ENCODE data around the gene TNFSF8. TPM values are rescaled to one million over a fixed set of nuclear protein-coding genes. Genes with fewer than 3 reads are reported as not detected.

TNFSF8 gene
- total and polyA plus RNA-seq, 4 experiments from 2014 or later, result 43.2 to 108 (median 64.5) TPM

DNA sequence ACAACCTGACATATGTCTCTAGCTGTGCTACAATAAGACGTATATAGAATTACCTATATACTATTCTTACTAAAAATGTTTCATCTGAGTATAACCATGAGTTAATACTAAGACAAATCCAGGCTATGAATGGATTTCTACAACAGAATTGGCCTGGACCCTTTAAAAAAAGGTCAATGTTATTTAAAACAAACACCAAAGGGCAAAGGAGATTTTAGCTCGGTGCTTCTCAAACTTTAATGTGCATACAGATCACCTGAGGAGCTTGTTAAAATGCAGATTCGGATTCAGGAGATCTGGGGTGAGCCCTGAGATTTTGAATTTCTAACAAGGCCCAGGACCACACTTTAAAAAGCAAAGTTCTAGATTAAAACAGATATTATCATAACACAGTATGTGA is 6.5 kb downstream of the TNFSF8 start:
- H3K4me3 Mint-ChIP-seq, result peak overlapping the region in 5 of 8 donors; percentile 18 to 39 (median 31)
- POLR2A ChIA-PET (ENCODE audit: partially characterized antibody), result interaction anchor here (0.9 to 2.4 kb wide), 5 partner anchors 9 to 189 kb away, joined by 3 to 14 read pairs (median 4); no protein-coding TSS in a partner anchor
- DNase-seq, result no peak

DNA sequence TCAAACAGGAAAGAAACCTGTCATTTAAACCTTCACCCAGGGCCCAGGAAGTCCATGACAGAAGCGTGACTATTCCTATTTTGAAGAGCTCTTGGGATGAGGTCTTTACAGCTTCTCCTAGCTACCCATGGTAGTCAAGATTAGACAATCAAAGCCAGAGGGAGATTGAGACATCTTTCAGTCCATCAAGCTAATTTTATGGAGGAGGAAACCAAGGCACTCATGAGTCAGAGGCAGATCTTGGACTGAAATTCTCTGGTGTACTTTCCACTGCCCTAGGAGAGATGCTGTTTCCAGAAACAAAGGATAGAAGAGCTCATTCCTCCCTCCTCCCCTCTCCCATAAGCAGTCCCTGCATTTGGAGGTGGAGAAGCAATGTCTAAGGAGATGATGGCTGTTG is 9.2 kb downstream of the TNFSF8 start:
- Mint-ChIP-seq H3K4me1 (peaks cover 72 to 98% (median 84%) of the 10 kb centered on the region in 4 donors), H3K36me3 (peaks cover 45 to 66% of the 10 kb centered on the region in 2 donors), H3K4me3 (peak overlapping the region; percentile 10 to 71 (median 60)), H3K9me3 (peaks cover 0 to 2% (median 0%) of the 10 kb centered on the region in 8 donors), H3K27ac (peak overlapping the region; percentile 68 to 89 (median 85)), H3K27me3 (no peaks in the 10 kb centered on the region)
- DNase-seq, result no peak
- no peak overlapping the region for H3K4me3 ChIP-seq (ENCODE audit: low read length in 2 of 2)
- H3K27ac ChIP-seq (ENCODE audit: low read depth, low read length), result no peak overlapping the region
- POLR2A ChIA-PET (ENCODE audit: partially characterized antibody), result interaction anchor here (0.7 to 10.9 kb wide), 9 partner anchors 9 to 329 kb away, joined by 3 to 150 read pairs (median 4); partner anchors contain the start of gene TNFSF8
- peaks cover 86% of the 10 kb centered on the region for H3K4me1 ChIP-seq (ENCODE audit: insufficient read depth, low read length)
- CTCF ChIA-PET (ENCODE audit: partially characterized antibody), result interaction anchor here (0.6 to 8.5 kb wide), 9 partner anchors 8 to 525 kb away, joined by 3 to 66 read pairs (median 5); partner anchors contain the start of gene TNFSF8
- H3K36me3 ChIP-seq (ENCODE audit: insufficient read depth, low read length), result peaks cover 15% of the 10 kb centered on the region
- intact Hi-C loops (cut with micrococcal nuclease), result loop anchor here (1.0 to 10.0 kb wide), 4 partner anchors 8 to 536 kb away; partner anchors contain the start of gene AKNA
- H3K27me3 ChIP-seq (ENCODE audit: insufficient read depth, low read length), result no peaks in the 10 kb centered on the region
- no peaks in the 10 kb centered on the region for H3K9me3 ChIP-seq (ENCODE audit: control insufficient read depth in 1 of 2, low read length in 2 of 2)

More for the DNA sequence above, 6.5 kb downstream of the TNFSF8 start:
- H3K36me3 ChIP-seq (ENCODE audit: insufficient read depth, low read length), result no peaks in the 10 kb centered on the region
- peaks cover 83% of the 10 kb centered on the region for H3K4me1 ChIP-seq (ENCODE audit: insufficient read depth, low read length)
- H3K9me3 ChIP-seq (ENCODE audit: control insufficient read depth in 1 of 2, low read length in 2 of 2), result no peaks in the 10 kb centered on the region
- H3K27ac Mint-ChIP-seq, result peak overlapping the region in 5 of 7 donors; percentile 6 to 77 (median 33)
- H3K27ac ChIP-seq (ENCODE audit: low read depth, low read length), result no peak overlapping the region
- no peaks in the 10 kb centered on the region for H3K27me3 ChIP-seq (ENCODE audit: insufficient read depth, low read length)
- H3K4me3 ChIP-seq (ENCODE audit: low read length in 2 of 2), result no peak overlapping the region
- H3K9me3 Mint-ChIP-seq, result peaks cover 0 to 2% (median 0%) of the 10 kb centered on the region in 8 donors
- H3K27me3 Mint-ChIP-seq, result no peaks in the 10 kb centered on the region
- CTCF ChIA-PET (ENCODE audit: partially characterized antibody), result interaction anchor here (1.0 to 8.5 kb wide), 6 partner anchors 13 to 206 kb away, joined by 3 to 66 read pairs (median 6); no protein-coding TSS in a partner anchor
- H3K4me1 Mint-ChIP-seq, result peaks cover 66 to 95% (median 78%) of the 10 kb centered on the region in 4 donors
- H3K36me3 Mint-ChIP-seq, result peaks cover 27 to 61% of the 10 kb centered on the region in 2 donors
- intact Hi-C loops (cut with micrococcal nuclease), result loop anchor here (10.0 kb wide), 3 partner anchors 71 to 539 kb away; partner anchors contain the start of gene AKNA

DNA sequence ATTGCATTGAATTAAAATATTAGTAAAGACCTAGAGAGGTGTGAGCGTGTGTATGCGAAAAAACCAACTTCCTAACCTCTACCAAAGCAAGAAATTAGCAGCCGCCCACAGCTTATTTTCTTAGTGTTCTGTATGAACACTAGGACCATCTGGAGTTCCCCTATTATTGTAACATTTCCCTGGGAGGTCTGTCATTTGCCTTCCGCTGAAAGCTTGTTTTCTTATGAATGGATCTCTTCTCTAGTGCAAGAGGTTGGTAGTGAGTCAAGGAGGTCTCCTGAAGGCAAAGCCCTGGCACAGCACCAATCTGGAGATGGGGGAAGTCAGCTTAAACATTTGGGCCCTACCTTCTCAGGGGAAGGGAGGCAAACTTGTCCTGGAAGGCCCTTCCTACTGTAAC is 10.8 kb downstream of the TNFSF8 start:
- H3K27me3 ChIP-seq (ENCODE audit: insufficient read depth, low read length), result no peaks in the 10 kb centered on the region
- ChIA-PET CTCF (ENCODE audit: partially characterized antibody) (interaction anchor here (1.0 to 8.5 kb wide), 7 partner anchors 9 to 258 kb away, joined by 3 to 66 read pairs (median 11); partner anchors contain the start of genes TEX48 and TNFSF8), POLR2A (ENCODE audit: partially characterized antibody) (interaction anchor here (1.5 to 10.9 kb wide), 4 partner anchors 10 to 20 kb away, joined by 6 to 150 read pairs (median 24); partner anchors contain the start of gene TNFSF8)
- intact Hi-C loops (cut with micrococcal nuclease), result loop anchor here (10.0 kb wide), 3 partner anchors 75 to 535 kb away; partner anchors contain the start of gene AKNA
- peaks cover 19% of the 10 kb centered on the region for H3K36me3 ChIP-seq (ENCODE audit: insufficient read depth, low read length)
- H3K4me3 ChIP-seq (ENCODE audit: low read length in 2 of 2), result no peak overlapping the region
- Mint-ChIP-seq H3K36me3 (peaks cover 54 to 71% of the 10 kb centered on the region in 2 donors), H3K27me3 (no peaks in the 10 kb centered on the region), H3K4me1 (peaks cover 73 to 99% (median 87%) of the 10 kb centered on the region in 4 donors), H3K4me3 (peak overlapping the region in 7 of 8 donors; percentile 57 to 68 (median 67)), H3K9me3 (peaks cover 0 to 2% (median 0%) of the 10 kb centered on the region in 8 donors), H3K27ac (peak overlapping the region; percentile 72 to 89 (median 88))
- no peak overlapping the region for H3K27ac ChIP-seq (ENCODE audit: low read depth, low read length)
- H3K9me3 ChIP-seq (ENCODE audit: control insufficient read depth in 1 of 2, low read length in 2 of 2), result no peaks in the 10 kb centered on the region
- DNase-seq, result no peak
- peaks cover 86% of the 10 kb centered on the region for H3K4me1 ChIP-seq (ENCODE audit: insufficient read depth, low read length)

DNA sequence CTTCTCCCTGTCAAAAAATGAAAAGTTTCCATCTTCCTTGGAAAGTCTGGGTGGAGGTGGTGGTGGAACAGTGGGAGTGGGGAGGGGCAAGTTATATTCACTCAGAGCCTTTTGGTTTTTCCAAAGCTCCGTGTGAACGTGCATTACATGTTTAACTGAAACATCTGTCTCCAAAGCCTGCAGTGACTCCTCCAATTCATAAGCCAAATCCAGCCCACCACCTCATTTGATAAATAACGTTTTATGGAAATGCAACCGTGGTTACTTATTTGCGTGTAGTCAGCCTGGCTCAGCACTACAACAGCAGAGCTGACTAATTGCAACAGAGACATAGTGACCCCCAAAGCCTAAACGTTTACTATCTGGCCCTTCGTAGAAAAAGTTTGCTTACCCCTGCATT is 13.9 kb downstream of the TNFSF8 start:
- H3K27me3 ChIP-seq (ENCODE audit: insufficient read depth, low read length), result no peaks in the 10 kb centered on the region
- Mint-ChIP-seq H3K4me1 (peaks cover 66 to 97% (median 83%) of the 10 kb centered on the region in 4 donors), H3K9me3 (no peaks in the 10 kb centered on the region), H3K27me3 (no peaks in the 10 kb centered on the region), H3K36me3 (peaks cover 63 to 80% of the 10 kb centered on the region in 2 donors), H3K27ac (peak overlapping the region in 5 of 7 donors; percentile 65 to 87 (median 72)), H3K4me3 (peak overlapping the region in 1 of 8 donors; percentile 10)
- peaks cover 28% of the 10 kb centered on the region for H3K36me3 ChIP-seq (ENCODE audit: insufficient read depth, low read length)
- no peak overlapping the region for H3K4me3 ChIP-seq (ENCODE audit: low read length in 2 of 2)
- H3K4me1 ChIP-seq (ENCODE audit: insufficient read depth, low read length), result peaks cover 78% of the 10 kb centered on the region
- intact Hi-C loops (cut with micrococcal nuclease), result no loop called here
- ChIA-PET POLR2A (ENCODE audit: partially characterized antibody) (interaction anchor here (10.9 kb wide), 1 partner anchor 14 kb away, joined by 150 read pairs; the partner anchor contains the start of gene TNFSF8), CTCF (ENCODE audit: partially characterized antibody) (interaction anchor here (1.1 to 1.6 kb wide), 2 partner anchors 12 to 178 kb away, joined by 3 to 5 read pairs; no protein-coding TSS in a partner anchor)
- no peak overlapping the region for H3K27ac ChIP-seq (ENCODE audit: low read depth, low read length)
- no peaks in the 10 kb centered on the region for H3K9me3 ChIP-seq (ENCODE audit: control insufficient read depth in 1 of 2, low read length in 2 of 2)
- DNase-seq, result no peak

DNA sequence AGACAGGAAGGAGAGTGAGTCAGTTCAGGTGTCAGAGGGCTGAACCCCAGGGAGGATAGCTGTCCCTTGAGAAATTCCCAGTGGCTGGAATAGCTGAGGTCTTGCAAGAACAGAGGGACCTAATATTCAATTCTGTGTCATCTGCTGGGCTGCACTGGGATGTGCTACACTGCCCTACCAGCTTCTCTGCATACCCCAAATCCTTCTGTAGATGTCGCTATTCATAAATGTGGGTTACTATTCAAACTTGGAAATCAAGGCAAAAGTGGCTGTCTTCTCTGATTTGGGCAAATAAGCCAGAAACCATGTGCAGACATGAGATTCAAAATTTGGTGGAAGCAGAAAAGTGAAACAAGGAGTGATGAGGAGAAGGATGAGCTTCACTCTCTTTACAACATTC is 16.3 kb downstream of the TNFSF8 start:
- peak overlapping the region; percentile 3 for H3K27ac ChIP-seq (ENCODE audit: low read depth, low read length)
- intact Hi-C loops (cut with micrococcal nuclease), result loop anchor here (2.0 kb wide), 1 partner anchor 15 kb away; no protein-coding TSS in a partner anchor

DNA sequence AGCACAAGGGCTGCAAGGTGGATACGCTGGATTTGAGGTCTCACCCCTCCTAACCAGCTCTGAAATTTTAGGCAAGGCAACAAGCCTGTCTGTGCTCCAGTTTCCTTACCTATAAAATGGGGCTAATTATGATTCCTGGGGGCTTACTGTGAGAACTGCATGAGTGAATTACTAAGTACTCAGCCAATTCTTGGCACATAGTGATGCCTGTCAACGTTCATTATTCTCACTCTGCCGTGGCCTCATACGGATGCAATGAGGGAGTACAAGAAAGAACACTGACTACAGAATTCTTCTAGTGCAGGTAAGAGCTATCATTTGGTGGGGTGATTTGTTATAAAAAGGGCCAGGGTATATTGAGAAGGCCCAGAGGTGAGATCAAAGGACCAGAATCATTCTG is 16.7 kb downstream of the TNFSF8 start:
- Mint-ChIP-seq H3K27ac (peak overlapping the region; percentile 53 to 91 (median 72)), H3K9me3 (no peaks in the 10 kb centered on the region), H3K27me3 (no peaks in the 10 kb centered on the region), H3K36me3 (peaks cover 62 to 90% of the 10 kb centered on the region in 2 donors), H3K4me1 (peaks cover 68 to 99% (median 87%) of the 10 kb centered on the region in 4 donors), H3K4me3 (peak overlapping the region in 1 of 8 donors; percentile 13)
- Histone ChIP-seq H3K4me3 (ENCODE audit: low read length in 2 of 2) (no peak overlapping the region), H3K27ac (ENCODE audit: low read depth, low read length) (no peak overlapping the region), H3K27me3 (ENCODE audit: insufficient read depth, low read length) (no peaks in the 10 kb centered on the region), H3K4me1 (ENCODE audit: insufficient read depth, low read length) (peaks cover 79% of the 10 kb centered on the region), H3K36me3 (ENCODE audit: insufficient read depth, low read length) (peaks cover 28% of the 10 kb centered on the region), H3K9me3 (ENCODE audit: control insufficient read depth in 1 of 2, low read length in 2 of 2) (no peaks in the 10 kb centered on the region)
- intact Hi-C loops (cut with micrococcal nuclease), result loop anchor here (2.0 kb wide), 1 partner anchor 15 kb away; no protein-coding TSS in a partner anchor
- ChIA-PET CTCF (ENCODE audit: partially characterized antibody) (interaction anchor here (1.1 to 6.3 kb wide), 10 partner anchors 8 to 233 kb away, joined by 3 to 66 read pairs (median 5); no protein-coding TSS in a partner anchor), POLR2A (ENCODE audit: partially characterized antibody) (interaction anchor here (1.0 to 10.9 kb wide), 3 partner anchors 11 to 16 kb away, joined by 4 to 150 read pairs (median 4); partner anchors contain the start of gene TNFSF8)
- DNase-seq, result no peak

More for the DNA sequence above, 16.3 kb downstream of the TNFSF8 start:
- CTCF ChIA-PET (ENCODE audit: partially characterized antibody), result interaction anchor here (1.1 to 6.3 kb wide), 12 partner anchors 7 to 509 kb away, joined by 3 to 66 read pairs (median 6); no protein-coding TSS in a partner anchor
- Mint-ChIP-seq H3K36me3 (peaks cover 65 to 86% of the 10 kb centered on the region in 2 donors), H3K27me3 (no peaks in the 10 kb centered on the region), H3K4me1 (peaks cover 66 to 97% (median 86%) of the 10 kb centered on the region in 4 donors), H3K27ac (peak overlapping the region; percentile 53 to 91 (median 72)), H3K4me3 (no peak overlapping the region), H3K9me3 (no peaks in the 10 kb centered on the region)
- POLR2A ChIA-PET (ENCODE audit: partially characterized antibody), result interaction anchor here (1.0 to 10.9 kb wide), 5 partner anchors 10 to 16 kb away, joined by 4 to 150 read pairs (median 4); partner anchors contain the start of gene TNFSF8
- DNase-seq, result no peak
- Histone ChIP-seq H3K36me3 (ENCODE audit: insufficient read depth, low read length) (peaks cover 28% of the 10 kb centered on the region), H3K4me1 (ENCODE audit: insufficient read depth, low read length) (peaks cover 78% of the 10 kb centered on the region), H3K27me3 (ENCODE audit: insufficient read depth, low read length) (no peaks in the 10 kb centered on the region), H3K9me3 (ENCODE audit: control insufficient read depth in 1 of 2, low read length in 2 of 2) (no peaks in the 10 kb centered on the region), H3K4me3 (ENCODE audit: low read length in 2 of 2) (no peak overlapping the region)

All from CD4-positive, alpha-beta memory T cell (primary cell).